Tibial nerve (tissue), 4 donors: ENCODE data around the gene CST4.

Source experiments
- CTCF ChIP-seq, 5 experiments: fragments of 200-600 bp in 3 of 5; fragments of 450-650 bp in 2 of 5; sonication (generic) in 3 of 5; IDR thresholded peaks; one replicate each; pipeline ENCODE4 v1.5.1; 2016 to 2019; ENCODE audit warnings: antibody characterized with exemption in 5 of 5, mild to moderate bottlenecking in 3 of 5, moderate library complexity in 2 of 5
- EP300 ChIP-seq, 2 donors: sonication (generic); formaldehyde crosslinking; IDR thresholded peaks; one replicate each; pipeline ENCODE4 v1.6.1; 2017; ENCODE audit warnings: antibody characterized with exemption in 2 of 2, mild to moderate bottlenecking in 1 of 2
- POLR2A ChIP-seq, 2 donors: fragments of 450-650 bp; IDR thresholded peaks; one replicate each; pipeline ENCODE4 v1.6.1; 2017; ENCODE audit warnings: antibody characterized with exemption in 2 of 2, mild to moderate bottlenecking in 2 of 2, moderate library complexity in 2 of 2

- TF ChIP-seq EP300 (IDR thresholded peaks at IDR 0.05) (no peak), CTCF (IDR thresholded peaks at IDR 0.05) (no peak), POLR2A (IDR thresholded peaks at IDR 0.05) (no peak)
Measured at GRCh38 chr20:23686046-23686750, 2.6 kb downstream of the CST4 start.
